ENCODE measurements around the gene SDR9C7.
"Not testable (repeated sequence)": the region's sequence is repeated elsewhere in the genome, so short reads cannot be mapped to it uniquely, and the experiment has no call there.

The SDR9C7 gene

GRCh38 chr12:56914256-56914655, 20.0 kb downstream of the SDR9C7 start:
- no peak for DNase-seq

- not testable (repeated sequence) for DNase-seq
Measured at GRCh38 chr12:56909403-56909802, 24.8 kb downstream of the SDR9C7 start.

- DNase-seq = no peak
Measured at GRCh38 chr12:56908136-56908535, 26.1 kb downstream of the SDR9C7 start.

GRCh38 chr12:56905852-56906251, 28.4 kb downstream of the SDR9C7 start:
- no peak for DNase-seq

GRCh38 chr12:56903374-56903773, 30.8 kb downstream of the SDR9C7 start:
- no peak for DNase-seq

GRCh38 chr12:56901313-56901712, 32.9 kb downstream of the SDR9C7 start:
- not testable (repeated sequence) for DNase-seq

GRCh38 chr12:56900583-56900982, 33.6 kb downstream of the SDR9C7 start:
- no peak for DNase-seq

- DNase-seq = no peak
Measured at GRCh38 chr12:56898938-56899337, 35.3 kb downstream of the SDR9C7 start.

GRCh38 chr12:56897844-56898361, 36.3 kb downstream of the SDR9C7 start:
- no peak for DNase-seq

- DNase-seq = no peak
Measured at GRCh38 chr12:56896082-56896481, 38.1 kb downstream of the SDR9C7 start.

GRCh38 chr12:56894698-56895368, 39.4 kb downstream of the SDR9C7 start:
- no peak for DNase-seq

- DNase-seq = not testable (repeated sequence)
Measured at GRCh38 chr12:56891885-56892284, 42.3 kb downstream of the SDR9C7 start.

- DNase-seq = no peak
Measured at GRCh38 chr12:56886319-56886718, 47.9 kb downstream of the SDR9C7 start.

GRCh38 chr12:56885316-56885715, 48.9 kb downstream of the SDR9C7 start:
- DNase-seq = no peak

GRCh38 chr12:56884421-56884820, 49.8 kb downstream of the SDR9C7 start:
- no peak for DNase-seq

- DNase-seq = not testable (repeated sequence)
Measured at GRCh38 chr12:56882407-56882806, 51.8 kb downstream of the SDR9C7 start.

- DNase-seq = no peak
Measured at GRCh38 chr12:56880125-56880992, 53.8 kb downstream of the SDR9C7 start.

GRCh38 chr12:56879240-56880124, 54.7 kb downstream of the SDR9C7 start:
- not testable (repeated sequence) for DNase-seq

GRCh38 chr12:56878010-56878339, 56.2 kb downstream of the SDR9C7 start:
- DNase-seq = no peak

GRCh38 chr12:56877195-56878009, 56.8 kb downstream of the SDR9C7 start:
- no peak for DNase-seq

- DNase-seq = no peak
Measured at GRCh38 chr12:56874821-56875220, 59.4 kb downstream of the SDR9C7 start.

- no peak for DNase-seq
Measured at GRCh38 chr12:56873382-56873781, 60.8 kb downstream of the SDR9C7 start.
